HG03354 (cell line): ENCODE measurements around the gene RALGPS1.
"Not testable (repeated sequence)": the region's sequence is repeated elsewhere in the genome, so short reads cannot be mapped to it uniquely, and the experiment has no call there.

ENCODE experiments used
- ATAC-seq: cut with Tn5 transposase; IDR thresholded peaks from one replicate; pipeline ENCODE4 v1.9.1; 2021; ENCODE audit warnings: mild to moderate bottlenecking; ENCODE audit not compliant: unreplicated experiment, poor library complexity, severe bottlenecking

The RALGPS1 gene

GRCh38 chr9:127017979-127018378, 103.4 kb downstream of the RALGPS1 start:
- not testable (repeated sequence) for ATAC-seq

- no peak for ATAC-seq
These were observed 104.4 kb downstream of the RALGPS1 start for GRCh38 chr9:127018935-127019334.

GRCh38 chr9:127020036-127020801, 105.6 kb downstream of the RALGPS1 start:
- no peak for ATAC-seq

GRCh38 chr9:127020802-127021078, 106.2 kb downstream of the RALGPS1 start:
- ATAC-seq: no peak

DNA sequence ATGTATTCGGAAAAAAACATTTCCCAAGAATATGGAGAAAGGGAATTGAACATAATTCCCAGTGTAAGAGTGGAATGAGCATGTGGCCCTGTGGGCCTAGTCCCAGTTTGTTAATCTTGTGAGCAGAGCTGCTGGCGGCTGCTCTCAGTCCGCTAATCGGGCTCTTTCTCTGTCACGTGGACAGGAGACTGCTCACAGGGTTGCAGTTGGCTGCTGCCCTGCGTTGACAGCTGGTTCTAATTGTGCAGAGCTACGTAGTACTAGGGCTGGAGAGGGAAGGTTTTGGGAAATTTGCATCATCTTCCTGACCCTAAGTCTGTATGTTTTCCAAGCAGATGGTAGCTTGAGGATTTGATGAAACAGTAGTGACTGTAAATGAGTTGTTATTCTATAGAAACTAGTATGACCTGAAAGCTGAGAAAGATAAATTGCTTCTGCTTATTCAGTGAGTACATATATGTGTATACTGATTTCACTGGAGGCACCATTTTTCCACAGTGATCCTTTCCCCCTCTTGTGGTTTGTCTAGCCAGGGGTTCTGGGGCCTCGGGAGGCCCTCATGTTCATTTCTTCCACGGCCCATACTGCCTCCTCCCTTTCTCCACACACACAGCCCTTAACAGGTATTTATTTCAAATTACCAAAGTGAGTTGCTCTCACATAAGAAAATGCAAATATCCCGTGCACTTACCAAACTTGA, 107.2 kb downstream of the RALGPS1 start:
- ATAC-seq: no peak

- ATAC-seq: no peak
These were observed 108.5 kb downstream of the RALGPS1 start for GRCh38 chr9:127022913-127023660.

GRCh38 chr9:127025042-127025441, 110.5 kb downstream of the RALGPS1 start:
- ATAC-seq: no peak

DNA sequence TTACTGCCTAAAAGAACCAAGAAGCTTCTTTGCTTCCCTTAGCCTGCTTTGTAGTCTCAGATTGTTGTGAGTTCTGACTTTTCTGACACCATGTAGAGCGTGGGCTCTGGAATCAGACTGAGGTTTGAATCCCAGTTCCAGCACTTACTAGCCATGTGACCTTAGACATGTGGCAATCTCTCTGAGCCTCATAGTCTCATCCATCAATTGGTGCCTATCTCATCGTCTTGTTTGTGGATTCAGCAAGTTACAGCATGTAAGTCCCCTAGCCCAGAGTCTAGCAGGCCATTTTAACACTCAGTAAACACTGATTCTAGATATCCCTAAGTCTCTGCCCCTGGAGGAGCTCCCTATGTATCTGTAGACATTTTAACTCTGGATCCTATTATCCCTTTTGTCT, 113.1 kb downstream of the RALGPS1 start:
- no peak for ATAC-seq

GRCh38 chr9:127029548-127029947, 115.0 kb downstream of the RALGPS1 start:
- no peak for ATAC-seq

GRCh38 chr9:127030814-127031740, 116.5 kb downstream of the RALGPS1 start:
- no peak for ATAC-seq

DNA sequence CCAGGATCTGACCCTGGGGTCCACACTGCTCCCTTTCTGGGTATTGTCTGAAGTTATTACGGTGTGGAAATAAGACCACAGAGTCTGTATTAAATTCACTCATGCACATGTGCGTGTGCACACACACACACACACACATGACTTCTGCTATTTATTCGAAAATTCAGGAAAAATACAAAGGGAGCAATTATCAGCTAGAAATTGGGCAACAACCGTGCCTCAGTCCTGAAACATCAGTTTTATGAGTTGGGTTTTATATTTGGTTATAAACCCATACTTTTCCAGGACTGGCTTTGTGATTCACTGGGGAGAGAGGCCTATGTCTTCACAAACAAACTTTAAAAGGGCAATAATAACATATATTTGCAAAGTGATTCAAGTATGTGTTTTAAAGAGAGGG, 117.7 kb downstream of the RALGPS1 start:
- no peak for ATAC-seq

- ATAC-seq: no peak
These were observed 118.5 kb downstream of the RALGPS1 start for GRCh38 chr9:127033061-127033460.

- no peak for ATAC-seq
These were observed 119.2 kb downstream of the RALGPS1 start for GRCh38 chr9:127033789-127034188.

GRCh38 chr9:127034691-127035090, 120.1 kb downstream of the RALGPS1 start:
- ATAC-seq: no peak

GRCh38 chr9:127035423-127035822, 120.8 kb downstream of the RALGPS1 start:
- no peak for ATAC-seq

DNA sequence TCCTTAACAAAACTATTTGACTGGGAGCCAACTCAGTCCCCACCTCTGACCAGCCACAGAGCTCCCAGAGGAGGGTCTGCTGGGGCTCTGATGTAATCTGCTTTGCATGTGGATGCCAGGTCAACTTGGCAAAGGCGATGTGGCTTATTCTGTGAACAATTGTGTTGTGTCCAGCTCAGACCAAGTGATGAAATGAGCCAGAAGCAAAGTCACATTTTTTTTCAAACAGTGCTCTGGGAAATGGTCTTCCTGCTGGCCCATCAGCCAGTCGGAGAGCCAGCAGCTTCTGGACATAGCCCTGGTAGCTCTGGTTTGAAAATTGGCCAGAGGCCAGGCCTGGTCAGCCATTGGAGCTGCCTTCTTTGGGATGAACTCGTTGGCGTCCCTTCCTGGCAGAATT, 121.4 kb downstream of the RALGPS1 start:
- no peak for ATAC-seq

- no peak for ATAC-seq
These were observed 121.9 kb downstream of the RALGPS1 start for GRCh38 chr9:127036437-127036836.

GRCh38 chr9:127038531-127038930, 123.9 kb downstream of the RALGPS1 start:
- no peak for ATAC-seq

DNA sequence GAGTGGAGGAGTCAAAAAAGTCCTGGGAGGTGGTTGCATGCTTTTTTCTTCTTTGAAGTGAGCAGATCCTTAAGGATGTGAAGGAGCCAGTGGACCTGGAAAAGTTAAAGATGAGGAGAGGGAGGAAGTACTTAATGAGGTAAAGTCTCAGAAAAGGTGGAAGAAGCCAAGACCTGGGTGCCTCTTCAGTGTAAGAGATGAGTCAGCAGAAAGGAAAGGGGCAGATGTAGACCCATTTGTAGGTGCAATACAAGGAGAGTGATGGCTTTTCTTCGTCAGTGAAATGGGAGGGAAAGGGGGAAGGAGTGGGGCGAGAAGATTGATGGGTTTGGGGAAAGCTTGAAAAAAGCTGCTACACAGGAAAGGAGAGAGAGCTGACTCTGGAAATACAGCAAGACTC, 124.9 kb downstream of the RALGPS1 start:
- no peak for ATAC-seq

- no peak for ATAC-seq
These were observed 130.6 kb downstream of the RALGPS1 start for GRCh38 chr9:127045148-127045547.
